ENCODE results near the gene ZNF48. TPM values are rescaled to one million over a fixed set of nuclear protein-coding genes. Genes with fewer than 3 reads are reported as not detected.

The ZNF48 gene
- total and polyA plus RNA-seq, 2 donors (not counting 1 experiment from before 2014, with no cell fraction given): 8.4 to 13.3 TPM

GRCh38 chr16:30398661-30399434 is 3.6 kb downstream of the ZNF48 start:
- no peak for DNase-seq
- Histone ChIP-seq H3K4me1 (ENCODE audit: control insufficient read depth in 2 of 2, insufficient read depth in 2 of 2, low read length in 2 of 2) (peaks cover 16 to 39% of the 10 kb centered on the region in 2 donors), H4K20me1 (ENCODE audit: control insufficient read depth, insufficient read depth, low read length, poor library complexity, severe bottlenecking) (peaks cover 25% of the 10 kb centered on the region), H3K4me2 (replicated peaks; ENCODE audit: low read depth, low read length, poor library complexity, severe bottlenecking) (no peak overlapping the region), H3K27me3 (replicated peaks in 1 of 4; ENCODE audit: control extremely low read depth in 1 of 4, control insufficient read depth in 3 of 4, insufficient read depth in 4 of 4, low read length in 3 of 4) (no peaks in the 10 kb centered on the region), H2AFZ (ENCODE audit: insufficient read depth, low read depth, low read length, poor library complexity, severe bottlenecking) (no peak overlapping the region), H3K27ac (ENCODE audit: low read length in 2 of 2) (no peak overlapping the region), H3K9me3 (ENCODE audit: control extremely low read depth in 1 of 3, control insufficient read depth in 2 of 3, insufficient read depth in 1 of 3, low read length in 2 of 3) (no peaks in the 10 kb centered on the region), H3K36me3 (replicated peaks in 1 of 2; ENCODE audit: control extremely low read depth in 1 of 2, control insufficient read depth in 1 of 2, extremely low read depth in 1 of 2, insufficient read depth in 2 of 2, low read length in 1 of 2) (peaks cover 0 to 16% of the 10 kb centered on the region in 2 experiments), H3K79me2 (ENCODE audit: control insufficient read depth, insufficient read depth, low read length) (peaks cover 30% of the 10 kb centered on the region), H3K9ac (ENCODE audit: low read length) (no peak overlapping the region), H3K4me3 (ENCODE audit: control extremely low read depth in 1 of 5, extremely low read depth in 1 of 5, insufficient read depth in 1 of 5, low read depth in 2 of 5, low read length in 4 of 5) (no peak overlapping the region)
- intact Hi-C loops (cut with micrococcal nuclease): loop anchor here (10.0 kb wide), 1 partner anchor 534 kb away; the partner anchor contains the start of gene CDIPT
- POLR2A ChIA-PET: interaction anchor here (0.6 to 1.4 kb wide), 4 partner anchors 8 to 234 kb away, joined by 4 to 6 read pairs (median 4); partner anchors contain the start of gene ZNF771
- H3K27me3 Mint-ChIP-seq: peaks cover 4% of the 10 kb centered on the region
- peak overlapping the region; percentile 45 for H3K4me3 Mint-ChIP-seq
- peaks cover 30% of the 10 kb centered on the region for H3K4me1 Mint-ChIP-seq
- WGBS (ENCODE audit: insufficient coverage): 85% methylated on average over 23 of the region's 23 CpGs
- ATAC-seq (ENCODE audit: low read depth): no peak
- TF ChIP-seq, protein P1, sequence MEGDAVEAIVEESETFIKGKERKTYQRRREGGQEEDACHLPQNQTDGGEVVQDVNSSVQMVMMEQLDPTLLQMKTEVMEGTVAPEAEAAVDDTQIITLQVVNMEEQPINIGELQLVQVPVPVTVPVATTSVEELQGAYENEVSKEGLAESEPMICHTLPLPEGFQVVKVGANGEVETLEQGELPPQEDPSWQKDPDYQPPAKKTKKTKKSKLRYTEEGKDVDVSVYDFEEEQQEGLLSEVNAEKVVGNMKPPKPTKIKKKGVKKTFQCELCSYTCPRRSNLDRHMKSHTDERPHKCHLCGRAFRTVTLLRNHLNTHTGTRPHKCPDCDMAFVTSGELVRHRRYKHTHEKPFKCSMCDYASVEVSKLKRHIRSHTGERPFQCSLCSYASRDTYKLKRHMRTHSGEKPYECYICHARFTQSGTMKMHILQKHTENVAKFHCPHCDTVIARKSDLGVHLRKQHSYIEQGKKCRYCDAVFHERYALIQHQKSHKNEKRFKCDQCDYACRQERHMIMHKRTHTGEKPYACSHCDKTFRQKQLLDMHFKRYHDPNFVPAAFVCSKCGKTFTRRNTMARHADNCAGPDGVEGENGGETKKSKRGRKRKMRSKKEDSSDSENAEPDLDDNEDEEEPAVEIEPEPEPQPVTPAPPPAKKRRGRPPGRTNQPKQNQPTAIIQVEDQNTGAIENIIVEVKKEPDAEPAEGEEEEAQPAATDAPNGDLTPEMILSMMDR (IDR thresholded peaks at IDR 0.05): no peak
- no peak for TF ChIP-seq EZH2 (IDR thresholded peaks at IDR 0.05; ENCODE audit: borderline replicate concordance, insufficient read depth, low read depth, low read length, poor library complexity, severe bottlenecking)
- H3K27ac Mint-ChIP-seq: no peak overlapping the region
- CTCF ChIA-PET: interaction anchor here (2.2 to 5.0 kb wide), 2 partner anchors 10 to 16 kb away, joined by 5 to 65 read pairs; partner anchors contain the start of genes SEPTIN1 and ZNF771
- no peaks in the 10 kb centered on the region for H3K9me3 Mint-ChIP-seq (ENCODE audit: insufficient read depth)
